SHP77 treated with DMSO at 0.1 percent for 48 hours (cell line): ENCODE data around the gene FLNB.

Source experiments
- DNase-seq: peaks from one replicate; lab custom pipeline; 2025; lab: John Stamatoyannopoulos, UW

Gene FLNB

GRCh38 chr3:58106640-58107039 lies 98.4 kb downstream of the FLNB start:
- DNase-seq = no peak

GRCh38 chr3:58107597-58107996 lies 99.4 kb downstream of the FLNB start:
- DNase-seq = no peak

- no peak for DNase-seq
Observed at GRCh38 chr3:58109752-58110151, 101.5 kb downstream of the FLNB start.

- no peak for DNase-seq
Observed at GRCh38 chr3:58111513-58112184, 103.4 kb downstream of the FLNB start.

GRCh38 chr3:58112185-58112535 lies 103.9 kb downstream of the FLNB start:
- DNase-seq = no peak

GRCh38 chr3:58115175-58115574 lies 107.0 kb downstream of the FLNB start:
- DNase-seq = no peak

- no peak for DNase-seq
Observed at GRCh38 chr3:58116161-58116955, 108.1 kb downstream of the FLNB start.

GRCh38 chr3:58116985-58117384 lies 108.8 kb downstream of the FLNB start:
- no peak for DNase-seq

GRCh38 chr3:58117561-58118181 lies 109.4 kb downstream of the FLNB start:
- no peak for DNase-seq

- no peak for DNase-seq
Observed at GRCh38 chr3:58119186-58119585, 111.0 kb downstream of the FLNB start.

GRCh38 chr3:58120075-58120812 lies 112.0 kb downstream of the FLNB start:
- no peak for DNase-seq

- no peak for DNase-seq
Observed at GRCh38 chr3:58121183-58121582, 113.0 kb downstream of the FLNB start.

- no peak for DNase-seq
Observed at GRCh38 chr3:58122936-58123700, 114.9 kb downstream of the FLNB start.

- no peak for DNase-seq
Observed at GRCh38 chr3:58124387-58124786, 116.2 kb downstream of the FLNB start.

GRCh38 chr3:58129041-58129770 lies 121.0 kb downstream of the FLNB start:
- no peak for DNase-seq

GRCh38 chr3:58130591-58130990 lies 122.4 kb downstream of the FLNB start:
- DNase-seq = no peak

GRCh38 chr3:58131101-58131825 lies 123.0 kb downstream of the FLNB start:
- no peak for DNase-seq

- no peak for DNase-seq
Observed at GRCh38 chr3:58132850-58133249, 124.6 kb downstream of the FLNB start.

GRCh38 chr3:58134468-58134867 lies 126.2 kb downstream of the FLNB start:
- DNase-seq = no peak
